GM23338 (cell line): ENCODE results near the gene PELI1.

Experiments
- CTCF ChIP-seq, 2 experiments: fragments of 200-600 bp in 1 of 2; sonication (generic) in 1 of 2; conservative IDR thresholded peaks; 2 replicates each; pipeline versions ENCODE4 v1.5.1 to v1.6.1; 2016 to 2017; ENCODE audit warnings: antibody characterized with exemption in 2 of 2, low read depth in 2 of 2, mild to moderate bottlenecking in 2 of 2, moderate library complexity in 1 of 2
- EZH2 ChIP-seq: fragments of 200-600 bp; sonication (generic); IDR thresholded peaks from one replicate; pipeline ENCODE4 v1.8.0; 2017; ENCODE audit warnings: antibody characterized with exemption, mild to moderate bottlenecking, low read depth; ENCODE audit not compliant: unreplicated experiment
- EZH2phosphoT487 ChIP-seq: fragments of 200-600 bp; sonication (generic); IDR thresholded peaks from one replicate; pipeline ENCODE4 v1.8.1; 2018; ENCODE audit warnings: antibody characterized with exemption; ENCODE audit not compliant: unreplicated experiment

- TF ChIP-seq EZH2phosphoT487 (no peak), CTCF (conservative IDR thresholded peaks at IDR 0.05; ENCODE audit: low read depth in 2 of 2) (no peak), EZH2 (no peak)
Measured at GRCh38 chr2:64093341-64093740, 50.9 kb downstream of the PELI1 start.
